Measurements from ENCODE around the gene EHF.

- TF ChIP-seq NR3C1 (CRISPR knock-in tag; IDR thresholded peaks at IDR 0.05) (no peak), KDM5A (IDR thresholded peaks at IDR 0.05; ENCODE audit: borderline replicate concordance, low read length) (no peak), ZNF354B (CRISPR knock-in tag; IDR thresholded peaks at IDR 0.05) (no peak), ZNF550 (CRISPR knock-in tag; IDR thresholded peaks at IDR 0.05; ENCODE audit: borderline replicate concordance) (no peak)
- TF ChIP-seq, protein P1, sequence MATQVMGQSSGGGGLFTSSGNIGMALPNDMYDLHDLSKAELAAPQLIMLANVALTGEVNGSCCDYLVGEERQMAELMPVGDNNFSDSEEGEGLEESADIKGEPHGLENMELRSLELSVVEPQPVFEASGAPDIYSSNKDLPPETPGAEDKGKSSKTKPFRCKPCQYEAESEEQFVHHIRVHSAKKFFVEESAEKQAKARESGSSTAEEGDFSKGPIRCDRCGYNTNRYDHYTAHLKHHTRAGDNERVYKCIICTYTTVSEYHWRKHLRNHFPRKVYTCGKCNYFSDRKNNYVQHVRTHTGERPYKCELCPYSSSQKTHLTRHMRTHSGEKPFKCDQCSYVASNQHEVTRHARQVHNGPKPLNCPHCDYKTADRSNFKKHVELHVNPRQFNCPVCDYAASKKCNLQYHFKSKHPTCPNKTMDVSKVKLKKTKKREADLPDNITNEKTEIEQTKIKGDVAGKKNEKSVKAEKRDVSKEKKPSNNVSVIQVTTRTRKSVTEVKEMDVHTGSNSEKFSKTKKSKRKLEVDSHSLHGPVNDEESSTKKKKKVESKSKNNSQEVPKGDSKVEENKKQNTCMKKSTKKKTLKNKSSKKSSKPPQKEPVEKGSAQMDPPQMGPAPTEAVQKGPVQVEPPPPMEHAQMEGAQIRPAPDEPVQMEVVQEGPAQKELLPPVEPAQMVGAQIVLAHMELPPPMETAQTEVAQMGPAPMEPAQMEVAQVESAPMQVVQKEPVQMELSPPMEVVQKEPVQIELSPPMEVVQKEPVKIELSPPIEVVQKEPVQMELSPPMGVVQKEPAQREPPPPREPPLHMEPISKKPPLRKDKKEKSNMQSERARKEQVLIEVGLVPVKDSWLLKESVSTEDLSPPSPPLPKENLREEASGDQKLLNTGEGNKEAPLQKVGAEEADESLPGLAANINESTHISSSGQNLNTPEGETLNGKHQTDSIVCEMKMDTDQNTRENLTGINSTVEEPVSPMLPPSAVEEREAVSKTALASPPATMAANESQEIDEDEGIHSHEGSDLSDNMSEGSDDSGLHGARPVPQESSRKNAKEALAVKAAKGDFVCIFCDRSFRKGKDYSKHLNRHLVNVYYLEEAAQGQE (IDR thresholded peaks at IDR 0.05; ENCODE audit: borderline replicate concordance in 1 of 2, low read depth in 1 of 2, low read length in 2 of 2), result no peak
Measured at GRCh38 chr11:34671117-34671516, 50.2 kb downstream of the EHF start.

All from HepG2 (cell line).